Lower lobe of right lung (tissue), 2 donors: Measurements from ENCODE around the gene CEP89. TPM values are rescaled to one million over a fixed set of nuclear protein-coding genes. Genes with fewer than 3 reads are reported as not detected.
A peak's percentile ranks its signal among the peaks of the same experiment; 100 is the strongest.
"Not testable (repeated sequence)": the region's sequence is repeated elsewhere in the genome, so short reads cannot be mapped to it uniquely, and the experiment has no call there.

Experiments used
- ATAC-seq, 2 donors: fragments of 200-7000 bp; cut with Tn5 transposase; one replicate each; pipeline ENCODE4 v1.9.1; 2020 to 2022; ENCODE audit warnings: mild to moderate bottlenecking in 2 of 2, moderate library complexity in 2 of 2
- DNase-seq: peaks from one replicate; pipeline ENCODE4 v3.0.0-alpha.2; 2020
- H3K27ac ChIP-seq: fragments of 200-600 bp; one replicate; pipeline ENCODE4 v1.8.0; 2022
- H3K27me3 ChIP-seq: fragments of 200-600 bp; one replicate; pipeline ENCODE4 v1.8.0; 2022; ENCODE audit warnings: low read depth
- H3K36me3 ChIP-seq: fragments of 200-600 bp; one replicate; pipeline ENCODE4 v1.8.0; 2022; ENCODE audit warnings: mild to moderate bottlenecking
- H3K4me1 ChIP-seq: fragments of 200-600 bp; one replicate; pipeline ENCODE4 v1.8.0; 2022
- H3K4me3 ChIP-seq: fragments of 200-600 bp; one replicate; pipeline ENCODE4 v1.8.0; 2022; ENCODE audit warnings: mild to moderate bottlenecking
- H3K9me3 ChIP-seq: fragments of 200-600 bp; one replicate; pipeline ENCODE4 v1.8.0; 2022
- CTCF ChIP-seq: fragments of 200-600 bp; IDR thresholded peaks from one replicate; pipeline ENCODE4 v1.8.0; 2022; ENCODE audit warnings: antibody characterized with exemption, mild to moderate bottlenecking
- intact Hi-C: fragments of 100-400 bp; cut with DNase I; formaldehyde crosslinking; loops from one replicate; pipeline ENCODE4 v1.11.0; 2022
- total RNA-seq: library from RNA; stranded (reverse); fragmentation: NEBNext Ultra II Directional; extraction: Animal tissue kit (Norgen Biotek cat#: 25700); gene quantifications from one replicate; pipeline ENCODE4 v1.2.1, GENCODE V29; 2021
- donor health status: DM: no; HTN: yes; CAD: no; lungs with severe emphysema.

The CEP89 gene
- total RNA-seq, 1 donor from 2014 or later = 19.8 TPM

GRCh38 chr19:32971012-32971595 is 654 bp downstream of the CEP89 start:
- intact Hi-C loops = no loop called here
- ATAC-seq (peak in 1 of 2 donors; percentile 2), DNase-seq (no peak)
- Histone ChIP-seq H3K36me3 (peaks cover 8% of the 10 kb centered on the region), H3K4me3 (peak overlapping the region; percentile 70), H3K27me3 (no peaks in the 10 kb centered on the region), H3K9me3 (no peaks in the 10 kb centered on the region), H3K27ac (peak overlapping the region; percentile 18), H3K4me1 (peaks cover 15% of the 10 kb centered on the region)
- no peak for TF ChIP-seq CTCF

- intact Hi-C loops = no loop called here
- no peak for ATAC-seq
- no peak for DNase-seq
- H3K9me3 ChIP-seq = no peaks in the 10 kb centered on the region
- H3K27ac ChIP-seq = no peak overlapping the region
- peaks cover 23% of the 10 kb centered on the region for H3K36me3 ChIP-seq
- TF ChIP-seq CTCF = no peak
- H3K4me1 ChIP-seq = peaks cover 15% of the 10 kb centered on the region
- H3K4me3 ChIP-seq = no peak overlapping the region
- no peaks in the 10 kb centered on the region for H3K27me3 ChIP-seq
Observed at GRCh38 chr19:32969549-32969948, 2.2 kb downstream of the CEP89 start.

GRCh38 chr19:32966750-32967149 is 5.0 kb downstream of the CEP89 start:
- H3K36me3 ChIP-seq = peaks cover 48% of the 10 kb centered on the region

GRCh38 chr19:32945260-32945659 is 26.5 kb downstream of the CEP89 start:
- Histone ChIP-seq H3K36me3 (peaks cover 87% of the 10 kb centered on the region), H3K27ac (no peak overlapping the region), H3K4me1 (no peaks in the 10 kb centered on the region), H3K9me3 (no peaks in the 10 kb centered on the region), H3K4me3 (no peak overlapping the region), H3K27me3 (no peaks in the 10 kb centered on the region)
- DNase-seq (no peak), ATAC-seq (no peak)
- TF ChIP-seq CTCF = no peak
- intact Hi-C loops = no loop called here

More at GRCh38 chr19:32966750-32967149, 5.0 kb downstream of the CEP89 start:
- DNase-seq = no peak
- ATAC-seq = no peak
- H3K4me1 ChIP-seq = peaks cover 11% of the 10 kb centered on the region
- H3K27me3 ChIP-seq = no peaks in the 10 kb centered on the region
- no peaks in the 10 kb centered on the region for H3K9me3 ChIP-seq
- intact Hi-C loops = no loop called here
- H3K4me3 ChIP-seq = no peak overlapping the region
- H3K27ac ChIP-seq = no peak overlapping the region
- TF ChIP-seq CTCF = no peak

GRCh38 chr19:32941273-32941672 is 30.5 kb downstream of the CEP89 start:
- H3K27me3 ChIP-seq, H3K27ac ChIP-seq, ATAC-seq, DNase-seq, H3K4me1 ChIP-seq, H3K4me3 ChIP-seq, H3K9me3 ChIP-seq, intact Hi-C loops: not testable (repeated sequence)
- peaks cover 83% of the 10 kb centered on the region for H3K36me3 ChIP-seq

GRCh38 chr19:32936065-32936464 is 35.7 kb downstream of the CEP89 start:
- intact Hi-C loops = no loop called here

More at GRCh38 chr19:32936065-32936464, 35.7 kb downstream of the CEP89 start:
- Histone ChIP-seq H3K27ac (no peak overlapping the region), H3K36me3 (peaks cover 70% of the 10 kb centered on the region), H3K4me3 (no peak overlapping the region), H3K4me1 (no peaks in the 10 kb centered on the region), H3K9me3 (no peaks in the 10 kb centered on the region), H3K27me3 (no peaks in the 10 kb centered on the region)
- peak in 1 of 2 donors; percentile 32 for ATAC-seq
- no peak for TF ChIP-seq CTCF
- no peak for DNase-seq
